ENCODE results near the gene ADCK1.

Gene ADCK1

DNA sequence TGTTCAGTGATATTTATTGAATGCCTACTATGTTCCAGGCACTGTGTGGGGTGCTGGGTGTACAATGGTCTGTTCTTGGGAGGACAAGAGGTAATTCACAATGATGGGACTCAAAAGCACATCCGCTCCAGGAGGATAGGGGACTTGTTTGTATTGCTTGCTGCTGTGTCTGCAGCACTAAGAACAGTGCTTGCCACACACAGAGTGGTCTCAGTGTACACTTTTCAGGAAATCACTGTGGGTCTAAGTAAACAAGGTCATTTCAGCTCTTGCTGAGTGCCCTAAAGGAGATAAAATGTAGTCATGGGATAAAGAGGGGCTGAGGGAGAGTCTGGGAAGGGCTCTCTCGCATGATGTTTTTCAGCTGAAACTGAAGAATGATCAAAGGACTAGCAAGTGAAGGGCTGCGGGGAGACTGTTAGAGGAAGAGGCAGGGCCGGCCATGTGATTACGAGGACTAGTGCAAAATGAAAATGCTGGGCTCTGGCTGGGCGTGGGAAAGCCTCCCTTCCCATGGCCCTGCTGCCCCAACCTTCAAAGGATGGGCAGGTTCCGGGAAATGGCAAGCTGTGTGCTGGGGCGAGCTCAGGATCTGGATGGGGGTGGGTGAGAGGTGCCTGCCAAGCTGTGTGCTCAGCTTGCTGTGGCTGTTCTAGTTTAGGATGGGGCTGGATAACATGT is 39.1 kb downstream of the ADCK1 start:
- DNase-seq (ENCODE audit: low read depth): no peak
- TF ChIP-seq, protein P1, sequence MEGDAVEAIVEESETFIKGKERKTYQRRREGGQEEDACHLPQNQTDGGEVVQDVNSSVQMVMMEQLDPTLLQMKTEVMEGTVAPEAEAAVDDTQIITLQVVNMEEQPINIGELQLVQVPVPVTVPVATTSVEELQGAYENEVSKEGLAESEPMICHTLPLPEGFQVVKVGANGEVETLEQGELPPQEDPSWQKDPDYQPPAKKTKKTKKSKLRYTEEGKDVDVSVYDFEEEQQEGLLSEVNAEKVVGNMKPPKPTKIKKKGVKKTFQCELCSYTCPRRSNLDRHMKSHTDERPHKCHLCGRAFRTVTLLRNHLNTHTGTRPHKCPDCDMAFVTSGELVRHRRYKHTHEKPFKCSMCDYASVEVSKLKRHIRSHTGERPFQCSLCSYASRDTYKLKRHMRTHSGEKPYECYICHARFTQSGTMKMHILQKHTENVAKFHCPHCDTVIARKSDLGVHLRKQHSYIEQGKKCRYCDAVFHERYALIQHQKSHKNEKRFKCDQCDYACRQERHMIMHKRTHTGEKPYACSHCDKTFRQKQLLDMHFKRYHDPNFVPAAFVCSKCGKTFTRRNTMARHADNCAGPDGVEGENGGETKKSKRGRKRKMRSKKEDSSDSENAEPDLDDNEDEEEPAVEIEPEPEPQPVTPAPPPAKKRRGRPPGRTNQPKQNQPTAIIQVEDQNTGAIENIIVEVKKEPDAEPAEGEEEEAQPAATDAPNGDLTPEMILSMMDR (IDR thresholded peaks at IDR 0.05; ENCODE audit: control insufficient read depth, extremely low read depth, insufficient read depth): no peak
- no peak overlapping the region for H3K4me3 ChIP-seq (ENCODE audit: low read depth, low read length)

DNA sequence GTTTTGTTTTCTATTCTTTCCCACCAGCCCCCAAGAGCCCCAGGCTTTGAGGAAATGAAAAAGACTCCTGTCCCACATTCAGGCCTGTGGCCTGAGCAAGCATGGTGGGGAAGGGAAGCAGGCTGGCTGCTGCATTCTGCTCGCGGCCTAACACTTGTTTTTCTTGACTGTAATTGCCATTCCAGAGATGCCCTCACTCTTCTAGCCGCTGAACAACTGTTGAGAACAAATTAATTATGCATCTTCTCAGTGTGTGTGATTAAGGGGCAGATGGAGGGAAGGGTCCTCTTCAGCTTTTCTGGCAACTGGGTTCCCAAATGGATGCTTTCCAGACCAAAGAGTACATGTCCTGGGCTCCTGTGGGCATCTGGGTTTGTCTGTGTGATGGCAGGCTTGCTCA is 43.3 kb downstream of the ADCK1 start:
- no peak overlapping the region for H3K4me3 ChIP-seq (ENCODE audit: low read depth, low read length)
- TF ChIP-seq, protein P1 (IDR thresholded peaks at IDR 0.05; ENCODE audit: control insufficient read depth, extremely low read depth, insufficient read depth): no peak
- DNase-seq (ENCODE audit: low read depth): no peak

DNA sequence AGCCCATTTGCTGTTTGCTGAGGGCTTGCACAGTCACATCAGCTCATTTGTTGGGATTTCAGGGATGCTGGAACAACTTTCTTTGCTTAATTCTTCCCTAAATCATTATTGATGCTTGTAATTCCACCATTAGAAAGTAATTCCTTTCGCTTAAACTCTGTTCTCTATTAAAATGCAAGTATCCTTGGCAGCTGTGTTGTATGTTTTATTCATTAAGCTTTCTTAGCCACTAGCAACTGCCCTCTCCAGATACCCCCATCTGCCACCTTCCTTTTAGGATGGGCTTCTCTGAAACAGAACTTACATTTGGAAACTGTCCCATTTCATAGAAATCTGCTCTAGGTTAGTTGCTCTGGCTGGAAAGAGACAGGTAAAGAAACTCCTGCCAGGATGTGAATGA is 43.7 kb downstream of the ADCK1 start:
- no peak for DNase-seq (ENCODE audit: low read depth)
- TF ChIP-seq, protein P1 (IDR thresholded peaks at IDR 0.05; ENCODE audit: control insufficient read depth, extremely low read depth, insufficient read depth): no peak

DNA sequence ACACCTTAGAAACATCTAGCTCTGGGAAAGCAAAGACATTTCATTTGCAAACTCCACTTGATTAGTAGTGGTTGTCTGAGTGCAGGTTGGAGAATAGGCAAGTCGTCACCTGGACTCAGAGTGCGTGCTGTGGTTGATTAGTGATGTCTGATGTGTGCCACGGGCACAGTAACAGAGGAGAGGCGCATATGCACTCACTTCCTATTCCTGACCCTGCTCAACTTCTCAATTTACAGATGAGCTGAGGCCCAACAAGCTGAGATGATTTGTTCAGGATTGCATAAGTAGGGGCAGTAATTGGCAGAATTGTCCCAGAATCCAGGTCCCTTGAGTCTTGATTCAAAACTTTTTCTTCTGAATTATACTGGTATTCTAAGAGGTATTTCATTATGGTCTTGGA is 44.9 kb downstream of the ADCK1 start:
- TF ChIP-seq, protein P1 (IDR thresholded peaks at IDR 0.05; ENCODE audit: control insufficient read depth, extremely low read depth, insufficient read depth): no peak
- H3K4me3 ChIP-seq (ENCODE audit: low read depth, low read length): no peak overlapping the region
- DNase-seq (ENCODE audit: low read depth): no peak

More for the DNA sequence above, 43.7 kb downstream of the ADCK1 start:
- no peak overlapping the region for H3K4me3 ChIP-seq (ENCODE audit: low read depth, low read length)

DNA sequence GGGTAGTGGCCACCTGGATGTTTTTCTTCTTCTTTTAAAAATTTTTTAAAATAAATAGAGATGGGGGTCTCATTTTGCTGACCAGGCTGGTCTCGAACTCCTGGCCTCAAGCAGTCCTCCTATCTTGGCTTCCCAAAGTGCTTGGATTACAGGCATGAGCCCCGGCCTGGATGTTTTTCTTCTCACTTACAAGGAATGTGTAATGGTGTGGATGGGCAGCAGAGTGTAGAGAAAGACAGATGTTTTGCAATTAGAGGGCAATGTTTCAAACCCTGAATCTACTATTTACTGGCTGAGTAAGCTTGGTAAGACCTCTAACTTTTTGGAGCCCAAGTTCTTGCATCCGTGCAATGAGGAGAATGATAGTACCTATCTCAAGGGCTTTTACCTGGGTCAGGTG is 48.1 kb downstream of the ADCK1 start:
- TF ChIP-seq, protein P1 (IDR thresholded peaks at IDR 0.05; ENCODE audit: control insufficient read depth, extremely low read depth, insufficient read depth): no peak
- DNase-seq (ENCODE audit: low read depth): no peak
- no peak overlapping the region for H3K4me3 ChIP-seq (ENCODE audit: low read depth, low read length)

DNA sequence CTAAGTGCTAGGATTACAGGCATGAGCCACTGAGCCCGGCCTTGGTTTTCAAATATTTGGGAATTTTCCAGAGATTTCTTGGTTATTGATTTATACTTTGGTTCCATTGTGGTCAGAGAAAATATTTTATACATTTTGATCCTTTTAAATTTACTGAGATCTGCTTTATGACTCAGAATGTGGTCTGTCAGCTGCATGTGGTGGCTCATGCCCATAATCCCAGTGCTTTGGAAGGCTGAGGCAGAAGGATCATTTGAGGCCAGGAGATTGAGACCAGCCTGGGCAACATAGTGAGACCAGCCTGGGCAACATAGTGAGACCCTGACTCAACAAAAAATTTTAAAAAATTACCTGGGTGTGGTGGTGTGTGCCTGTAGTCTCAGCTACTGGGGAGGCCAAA is 49.8 kb downstream of the ADCK1 start:
- TF ChIP-seq, protein P1 (IDR thresholded peaks at IDR 0.05; ENCODE audit: control insufficient read depth, extremely low read depth, insufficient read depth): no peak
- DNase-seq (ENCODE audit: low read depth): no peak
- no peak overlapping the region for H3K4me3 ChIP-seq (ENCODE audit: low read depth, low read length)

DNA sequence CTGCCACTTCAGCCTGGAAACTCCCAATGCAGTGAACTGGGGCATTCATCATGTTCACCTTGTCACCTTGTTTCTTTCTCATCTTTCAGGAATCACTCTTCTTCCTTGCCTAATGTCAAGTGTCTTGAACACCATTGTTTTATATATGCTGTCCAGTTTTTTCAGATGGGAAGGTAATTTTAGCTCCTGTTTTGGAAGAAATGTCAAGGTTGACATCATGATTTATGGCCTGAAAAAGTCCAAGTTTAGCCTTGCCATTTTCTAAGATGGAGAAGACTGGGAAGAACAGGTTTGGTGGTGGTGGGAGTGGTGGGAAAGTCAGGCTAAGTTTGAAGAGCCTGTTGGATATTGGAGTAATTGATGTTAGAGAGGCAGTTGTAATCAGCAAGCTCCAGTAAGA is 54.0 kb downstream of the ADCK1 start:
- TF ChIP-seq, protein P1 (IDR thresholded peaks at IDR 0.05; ENCODE audit: control insufficient read depth, extremely low read depth, insufficient read depth): no peak

More for the DNA sequence above, 54.0 kb downstream of the ADCK1 start:
- no peak for DNase-seq (ENCODE audit: low read depth)
- H3K4me3 ChIP-seq (ENCODE audit: low read depth, low read length): no peak overlapping the region

Data from LNCaP clone FGC (cell line).